ENCODE measurements around the gene GMDS.

Gene GMDS

GRCh38 chr6:1796706-1797529, 448.5 kb downstream of the GMDS start:
- H3K4me2 ChIP-seq (ENCODE audit: low read length) = no peak overlapping the region
- H2AFZ ChIP-seq = no peak overlapping the region
- H3K27me3 ChIP-seq (ENCODE audit: control insufficient read depth, insufficient read depth, low read length) = no peaks in the 10 kb centered on the region
- H3K9ac ChIP-seq = no peak overlapping the region
- no peak overlapping the region for H3K4me3 ChIP-seq (ENCODE audit: low read depth, low read length)
- H3K36me3 ChIP-seq (ENCODE audit: control insufficient read depth, insufficient read depth, low read length) = no peaks in the 10 kb centered on the region
- no peak for TF ChIP-seq CTCF (IDR thresholded peaks at IDR 0.05)
- H3K9me3 ChIP-seq (ENCODE audit: control insufficient read depth, low read length) = no peaks in the 10 kb centered on the region
- no peaks in the 10 kb centered on the region for H3K4me1 ChIP-seq
- H3K27ac ChIP-seq = no peak overlapping the region
- no peaks in the 10 kb centered on the region for H3K79me2 ChIP-seq

- Histone ChIP-seq H3K4me1 (no peaks in the 10 kb centered on the region), H2AFZ (no peak overlapping the region), H3K9me3 (ENCODE audit: control insufficient read depth, low read length) (no peaks in the 10 kb centered on the region), H3K27me3 (ENCODE audit: control insufficient read depth, insufficient read depth, low read length) (no peaks in the 10 kb centered on the region), H3K4me2 (ENCODE audit: low read length) (no peak overlapping the region), H3K36me3 (ENCODE audit: control insufficient read depth, insufficient read depth, low read length) (no peaks in the 10 kb centered on the region), H3K4me3 (ENCODE audit: low read depth, low read length) (no peak overlapping the region), H3K79me2 (no peaks in the 10 kb centered on the region), H3K27ac (no peak overlapping the region), H3K9ac (no peak overlapping the region)
- no peak for TF ChIP-seq CTCF (IDR thresholded peaks at IDR 0.05)
These were observed 449.5 kb downstream of the GMDS start for GRCh38 chr6:1795910-1796309.

DNA sequence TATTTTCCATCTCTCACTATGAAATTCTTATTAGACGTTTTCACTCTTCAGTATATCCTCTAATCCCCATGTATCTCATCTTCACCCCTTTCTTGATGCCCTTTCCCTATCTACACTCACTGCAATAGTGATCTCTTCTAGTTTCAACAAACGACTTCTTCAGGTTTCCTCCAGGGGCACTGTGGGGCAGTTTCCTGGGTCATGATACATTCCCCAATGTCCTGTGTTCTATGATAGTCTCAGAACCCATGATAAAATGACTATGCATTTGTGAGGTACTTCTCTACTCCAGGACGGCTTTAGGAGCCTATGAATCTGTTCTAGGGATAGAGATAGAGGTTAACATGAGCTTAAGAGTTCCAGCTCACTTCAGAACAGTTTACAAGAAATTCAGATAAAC, 452.4 kb downstream of the GMDS start:
- H3K27ac ChIP-seq = no peak overlapping the region
- H2AFZ ChIP-seq = no peak overlapping the region
- no peaks in the 10 kb centered on the region for H3K27me3 ChIP-seq (ENCODE audit: control insufficient read depth, insufficient read depth, low read length)
- TF ChIP-seq CTCF (IDR thresholded peaks at IDR 0.05) = peak; percentile 9
- H3K79me2 ChIP-seq = no peaks in the 10 kb centered on the region
- H3K36me3 ChIP-seq (ENCODE audit: control insufficient read depth, insufficient read depth, low read length) = no peaks in the 10 kb centered on the region
- H3K4me3 ChIP-seq (ENCODE audit: low read depth, low read length) = no peak overlapping the region
- H3K9me3 ChIP-seq (ENCODE audit: control insufficient read depth, low read length) = no peaks in the 10 kb centered on the region
- H3K4me2 ChIP-seq (ENCODE audit: low read length) = no peak overlapping the region
- H3K4me1 ChIP-seq = no peaks in the 10 kb centered on the region
- H3K9ac ChIP-seq = no peak overlapping the region

- Histone ChIP-seq H3K36me3 (ENCODE audit: control insufficient read depth, insufficient read depth, low read length) (no peaks in the 10 kb centered on the region), H3K9ac (no peak overlapping the region), H3K4me1 (no peaks in the 10 kb centered on the region), H3K4me3 (ENCODE audit: low read depth, low read length) (no peak overlapping the region), H3K27me3 (ENCODE audit: control insufficient read depth, insufficient read depth, low read length) (no peaks in the 10 kb centered on the region), H3K27ac (no peak overlapping the region), H2AFZ (no peak overlapping the region), H3K9me3 (ENCODE audit: control insufficient read depth, low read length) (no peaks in the 10 kb centered on the region), H3K79me2 (no peaks in the 10 kb centered on the region), H3K4me2 (ENCODE audit: low read length) (no peak overlapping the region)
- no peak for TF ChIP-seq CTCF (IDR thresholded peaks at IDR 0.05)
These were observed 454.7 kb downstream of the GMDS start for GRCh38 chr6:1790684-1791083.

DNA sequence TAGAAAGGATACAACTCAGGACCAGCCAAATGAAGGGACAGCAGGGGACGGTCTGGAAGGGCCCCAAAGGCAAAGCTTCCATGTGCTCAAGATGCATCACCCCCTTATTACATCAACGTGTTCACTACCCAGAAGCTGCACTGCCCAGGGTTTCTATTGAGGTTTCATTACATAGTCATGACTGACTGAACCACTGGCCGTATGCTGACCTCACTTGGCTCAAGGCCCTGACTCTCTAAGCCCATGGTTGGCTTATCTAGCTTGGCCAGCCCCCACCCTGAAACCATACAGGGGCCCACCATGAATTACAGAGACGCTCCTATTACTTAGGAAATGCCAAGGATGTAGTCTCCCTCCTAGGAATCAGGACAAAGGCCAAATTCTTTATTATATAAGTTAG, 456.3 kb downstream of the GMDS start:
- no peak overlapping the region for H3K4me2 ChIP-seq (ENCODE audit: low read length)
- H2AFZ ChIP-seq = no peak overlapping the region
- TF ChIP-seq CTCF (IDR thresholded peaks at IDR 0.05) = no peak
- H3K27ac ChIP-seq = no peak overlapping the region
- no peaks in the 10 kb centered on the region for H3K9me3 ChIP-seq (ENCODE audit: control insufficient read depth, low read length)
- no peaks in the 10 kb centered on the region for H3K27me3 ChIP-seq (ENCODE audit: control insufficient read depth, insufficient read depth, low read length)
- H3K79me2 ChIP-seq = no peaks in the 10 kb centered on the region
- no peak overlapping the region for H3K9ac ChIP-seq
- H3K4me3 ChIP-seq (ENCODE audit: low read depth, low read length) = no peak overlapping the region
- no peaks in the 10 kb centered on the region for H3K36me3 ChIP-seq (ENCODE audit: control insufficient read depth, insufficient read depth, low read length)
- no peaks in the 10 kb centered on the region for H3K4me1 ChIP-seq
